Chondrocyte (in vitro differentiated cells): ENCODE results near the gene KHNYN. TPM values are rescaled to one million over a fixed set of nuclear protein-coding genes. Genes with fewer than 3 reads are reported as not detected.

Experiments used
- DNase-seq: peaks from one replicate; pipeline ENCODE4 v3.0.0; 2021; ENCODE audit warnings: mixed read lengths, low spot score
- H3K27ac Mint-ChIP-seq: one replicate; pipeline ENCODE4 v1.8.0; 2021; ENCODE audit warnings: mild to moderate bottlenecking, moderate library complexity, mixed read lengths; ENCODE audit not compliant: unreplicated experiment
- H3K27me3 Mint-ChIP-seq: 2 replicates; pipeline ENCODE4 v1.8.0; 2021; ENCODE audit warnings: low read depth, mixed read lengths
- H3K36me3 Mint-ChIP-seq: 2 replicates; pipeline ENCODE4 v1.8.0; 2021; ENCODE audit warnings: low read depth, mixed read lengths
- H3K4me1 Mint-ChIP-seq: 2 replicates; pipeline ENCODE4 v1.8.0; 2021; ENCODE audit warnings: low read depth, mild to moderate bottlenecking, mixed read lengths
- H3K4me3 Mint-ChIP-seq: one replicate; pipeline ENCODE4 v1.8.0; 2021; ENCODE audit warnings: mild to moderate bottlenecking, moderate library complexity, mixed read lengths; ENCODE audit not compliant: unreplicated experiment
- H3K9me3 Mint-ChIP-seq: 2 replicates; pipeline ENCODE4 v1.8.0; 2021; ENCODE audit warnings: low read depth, mixed read lengths
- total RNA-seq: library from RNA; stranded (reverse); gene quantifications from 3 replicates; pipeline ENCODE4 v1.2.1, GENCODE V29; 2021
- TF ChIP-seq, protein P1 (sequence below): fragments of 200-600 bp; sonication (generic); IDR thresholded peaks from 2 replicates; pipeline ENCODE4 v1.5.0; 2021; ENCODE audit warnings: antibody characterized with exemption, mild to moderate bottlenecking, moderate library complexity

Gene KHNYN
- total RNA-seq, 1 donor from 2014 or later, result 53.8 TPM

DNA sequence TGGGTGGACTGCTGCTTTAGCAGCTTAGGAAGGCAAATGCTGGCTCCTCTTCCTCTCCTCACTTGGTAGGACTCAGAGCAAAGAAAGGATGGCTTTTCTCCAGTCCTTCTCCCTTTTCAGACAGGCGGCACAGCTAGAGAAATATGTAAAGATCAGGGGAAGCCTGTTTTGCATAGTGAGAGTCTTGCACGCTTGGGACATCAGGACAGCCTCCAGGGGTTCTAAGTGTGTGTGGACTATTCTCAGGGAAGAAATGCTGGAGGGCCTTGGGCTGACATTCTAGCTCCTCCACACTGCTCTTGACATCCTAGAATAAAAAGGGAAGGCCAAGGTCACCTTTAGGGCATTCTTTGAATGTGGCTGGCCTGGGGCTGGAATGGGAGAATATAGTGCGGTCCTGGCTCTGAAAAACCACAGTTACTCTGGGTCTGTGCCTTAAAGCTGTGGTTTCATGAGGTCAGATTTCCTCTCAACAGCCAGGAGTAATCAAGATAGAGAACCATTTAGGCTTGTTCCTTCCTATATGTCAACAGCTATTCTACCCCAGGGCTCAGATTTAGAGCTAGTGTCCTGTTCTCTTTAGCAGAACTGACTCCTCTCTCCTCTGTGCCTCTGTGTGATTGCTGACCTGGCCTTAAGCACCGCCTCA lies 54.0 kb downstream of the KHNYN start:
- Mint-ChIP-seq H3K27ac (no peak overlapping the region), H3K4me1 (no peaks in the 10 kb centered on the region), H3K9me3 (peaks cover 2% of the 10 kb centered on the region), H3K36me3 (no peaks in the 10 kb centered on the region), H3K4me3 (no peak overlapping the region), H3K27me3 (no peaks in the 10 kb centered on the region)
- DNase-seq, result no peak
- TF ChIP-seq, protein P1, sequence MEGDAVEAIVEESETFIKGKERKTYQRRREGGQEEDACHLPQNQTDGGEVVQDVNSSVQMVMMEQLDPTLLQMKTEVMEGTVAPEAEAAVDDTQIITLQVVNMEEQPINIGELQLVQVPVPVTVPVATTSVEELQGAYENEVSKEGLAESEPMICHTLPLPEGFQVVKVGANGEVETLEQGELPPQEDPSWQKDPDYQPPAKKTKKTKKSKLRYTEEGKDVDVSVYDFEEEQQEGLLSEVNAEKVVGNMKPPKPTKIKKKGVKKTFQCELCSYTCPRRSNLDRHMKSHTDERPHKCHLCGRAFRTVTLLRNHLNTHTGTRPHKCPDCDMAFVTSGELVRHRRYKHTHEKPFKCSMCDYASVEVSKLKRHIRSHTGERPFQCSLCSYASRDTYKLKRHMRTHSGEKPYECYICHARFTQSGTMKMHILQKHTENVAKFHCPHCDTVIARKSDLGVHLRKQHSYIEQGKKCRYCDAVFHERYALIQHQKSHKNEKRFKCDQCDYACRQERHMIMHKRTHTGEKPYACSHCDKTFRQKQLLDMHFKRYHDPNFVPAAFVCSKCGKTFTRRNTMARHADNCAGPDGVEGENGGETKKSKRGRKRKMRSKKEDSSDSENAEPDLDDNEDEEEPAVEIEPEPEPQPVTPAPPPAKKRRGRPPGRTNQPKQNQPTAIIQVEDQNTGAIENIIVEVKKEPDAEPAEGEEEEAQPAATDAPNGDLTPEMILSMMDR, result no peak

Other genes with a start within 250 kb of the KHNYN start
- 26.7 to 46.2 TPM (median 27.4 TPM) in 3 replicates for gene IPO4, start 241.1 kb upstream of the KHNYN start, total RNA-seq
- gene TM9SF1, start 234.5 kb upstream of the KHNYN start, total RNA-seq, result 60.3 to 92.0 TPM (median 61.0 TPM) in 3 replicates
- 0.46 TPM in 1 of 3 replicates, not detected in the others for gene TSSK4, start 224.3 kb upstream of the KHNYN start, total RNA-seq
- 33.1 to 36.1 TPM (median 35.3 TPM) in 3 replicates for gene CHMP4A, start 216.5 kb upstream of the KHNYN start, total RNA-seq
- gene MDP1, start 213.9 kb upstream of the KHNYN start, total RNA-seq, result 23.2 to 25.7 TPM (median 23.6 TPM) in 3 replicates
- gene NEDD8, start 197.6 kb upstream of the KHNYN start, total RNA-seq, result 154 to 169 TPM (median 159 TPM) in 3 replicates
- gene GMPR2, start 197.0 kb upstream of the KHNYN start, total RNA-seq, result 43.1 to 66.5 TPM (median 47.9 TPM) in 3 replicates
- gene TINF2, start 187.3 kb upstream of the KHNYN start, total RNA-seq, result 60.1 to 85.5 TPM (median 72.6 TPM) in 3 replicates
- 3.2 to 5.0 TPM (median 3.3 TPM) in 3 replicates for gene TGM1, start 166.8 kb upstream of the KHNYN start, total RNA-seq
- 27.0 to 34.9 TPM (median 27.4 TPM) in 3 replicates for gene RABGGTA, start 158.4 kb upstream of the KHNYN start, total RNA-seq
- 25.6 to 41.4 TPM (median 29.3 TPM) in 3 replicates for gene DHRS1, start 130.2 kb upstream of the KHNYN start, total RNA-seq
- 19.4 to 30.4 TPM (median 20.7 TPM) in 3 replicates for gene NOP9, start 130.1 kb upstream of the KHNYN start, total RNA-seq
- gene CIDEB, start 122.0 kb upstream of the KHNYN start, total RNA-seq, result not detected in 3 replicates
- gene LTB4R2, start 119.8 kb upstream of the KHNYN start, total RNA-seq, result 8.8 to 18.4 TPM (median 9.1 TPM) in 3 replicates
- 6.1 to 12.0 TPM (median 7.3 TPM) in 3 replicates for gene LTB4R, start 118.5 kb upstream of the KHNYN start, total RNA-seq
- 1.5 to 5.2 TPM (median 3.3 TPM) in 3 replicates for gene ADCY4, start 94.9 kb upstream of the KHNYN start, total RNA-seq
- 0.80 to 1.3 TPM (median 0.90 TPM) in 3 replicates for gene RIPK3, start 90.0 kb upstream of the KHNYN start, total RNA-seq
- gene NFATC4, start 61.8 kb upstream of the KHNYN start, total RNA-seq, result 93.4 to 99.2 TPM (median 97.7 TPM) in 3 replicates
- gene NYNRIN, start 31.0 kb upstream of the KHNYN start, total RNA-seq, result 20.0 to 32.1 TPM (median 21.0 TPM) in 3 replicates
- gene CBLN3, start 286 bp upstream of the KHNYN start, total RNA-seq, result 5.2 to 6.1 TPM (median 5.5 TPM) in 3 replicates
- 34.6 to 52.9 TPM (median 35.3 TPM) in 3 replicates for gene SDR39U1, start 12.8 kb downstream of the KHNYN start, total RNA-seq
- not detected in 3 replicates for gene CMA1, start 78.3 kb downstream of the KHNYN start, total RNA-seq
- gene CTSG, start 146.3 kb downstream of the KHNYN start, total RNA-seq, result not detected in 3 replicates
- not detected in 3 replicates for gene GZMH, start 179.7 kb downstream of the KHNYN start, total RNA-seq
- gene GZMB, start 204.2 kb downstream of the KHNYN start, total RNA-seq, result not detected in 3 replicates